Astrocyte (in vitro differentiated cells and primary cell): ENCODE data around the gene C2CD5. TPM values are rescaled to one million over a fixed set of nuclear protein-coding genes. Genes with fewer than 3 reads are reported as not detected.

Experiments
- DNase-seq: peaks from one replicate; pipeline ENCODE4 v3.0.0-alpha.2; 2010; ENCODE audit warnings: low read depth
- FAIRE-seq: peaks from 2 replicates; lab custom pipeline; 2011; peaks lifted over from hg19 to GRCh38; lab: Jason Lieb, UNC
- H2AFZ ChIP-seq: 2 replicates; pipeline ENCODE4 v1.6.0; 2012; ENCODE audit warnings: low read depth, low read length, inconsistent platforms
- H3K27ac ChIP-seq: 2 replicates; pipeline ENCODE4 v1.5.1; 2011; ENCODE audit warnings: low read depth, low read length, inconsistent platforms
- H3K27me3 ChIP-seq: 2 replicates; pipeline ENCODE4 v1.6.0; 2011; ENCODE audit warnings: low read length, inconsistent platforms; ENCODE audit not compliant: insufficient read depth
- H3K36me3 ChIP-seq: 2 replicates; pipeline ENCODE4 v1.5.1; 2011; ENCODE audit warnings: low read length, inconsistent platforms; ENCODE audit not compliant: insufficient read depth
- H3K4me1 ChIP-seq: 2 replicates; pipeline ENCODE4 v1.5.1; 2011; ENCODE audit warnings: low read length, inconsistent platforms; ENCODE audit not compliant: insufficient read depth
- H3K4me2 ChIP-seq: 2 replicates; pipeline ENCODE4 v1.6.0; 2012; ENCODE audit warnings: low read length, inconsistent platforms
- H3K4me3 ChIP-seq: 2 replicates; pipeline ENCODE4 v1.5.1; 2011; ENCODE audit warnings: low read depth, mild to moderate bottlenecking, low read length, inconsistent platforms; ENCODE audit not compliant: insufficient read depth
- H3K79me2 ChIP-seq: 2 replicates; pipeline ENCODE4 v1.6.0; 2012; ENCODE audit warnings: mild to moderate bottlenecking, low read length, inconsistent platforms; ENCODE audit not compliant: insufficient read depth
- H3K9ac ChIP-seq: 2 replicates; pipeline ENCODE4 v1.6.0; 2012; ENCODE audit warnings: mild to moderate bottlenecking, low read length, inconsistent platforms
- H3K9me3 ChIP-seq: 2 replicates; pipeline ENCODE4 v1.5.1; 2012; ENCODE audit warnings: low read depth, mild to moderate bottlenecking, low read length, inconsistent platforms; ENCODE audit not compliant: insufficient read depth
- H4K20me1 ChIP-seq: 2 replicates; pipeline ENCODE4 v1.6.0; 2012; ENCODE audit warnings: low read length, inconsistent platforms; ENCODE audit not compliant: insufficient read depth
- H3K27ac Mint-ChIP-seq: one replicate; pipeline ENCODE4 v1.8.0; 2021; ENCODE audit warnings: mild to moderate bottlenecking, mixed read lengths; ENCODE audit not compliant: unreplicated experiment
- H3K27me3 Mint-ChIP-seq: one replicate; pipeline ENCODE4 v1.8.0; 2021; ENCODE audit warnings: low read depth, mixed read lengths; ENCODE audit not compliant: unreplicated experiment
- H3K36me3 Mint-ChIP-seq: one replicate; pipeline ENCODE4 v1.8.0; 2021; ENCODE audit warnings: low read depth, mixed read lengths; ENCODE audit not compliant: unreplicated experiment
- H3K4me1 Mint-ChIP-seq: one replicate; pipeline ENCODE4 v1.8.0; 2021; ENCODE audit warnings: low read depth, mixed read lengths; ENCODE audit not compliant: unreplicated experiment
- H3K4me3 Mint-ChIP-seq: one replicate; pipeline ENCODE4 v1.8.0; 2021; ENCODE audit warnings: mild to moderate bottlenecking, moderate library complexity, mixed read lengths; ENCODE audit not compliant: unreplicated experiment
- H3K9me3 Mint-ChIP-seq: one replicate; pipeline ENCODE4 v1.8.0; 2021; ENCODE audit warnings: mild to moderate bottlenecking, mixed read lengths; ENCODE audit not compliant: unreplicated experiment
- CTCF ChIP-seq: IDR thresholded peaks from 2 replicates; pipeline ENCODE4 v1.5.1; 2011; ENCODE audit warnings: low read depth, mild to moderate bottlenecking, inconsistent platforms, low read length, moderate library complexity; ENCODE audit not compliant: insufficient read depth
- EZH2 ChIP-seq: IDR thresholded peaks from 2 replicates; pipeline ENCODE4 v1.6.1; 2012; ENCODE audit warnings: mild to moderate bottlenecking, low read length, inconsistent platforms; ENCODE audit not compliant: insufficient read depth
- total RNA-seq: library from RNA; stranded (reverse); gene quantifications from 2 replicates; pipeline ENCODE4 v1.2.1, GENCODE V29; 2021

C2CD5 gene
- total RNA-seq, 1 donor from 2014 or later, result 14.7 TPM

GRCh38 chr12:22463306-22463705 is 81.0 kb downstream of the C2CD5 start:
- Mint-ChIP-seq H3K27ac (no peak overlapping the region), H3K9me3 (no peaks in the 10 kb centered on the region), H3K27me3 (no peaks in the 10 kb centered on the region), H3K4me3 (no peak overlapping the region), H3K4me1 (peaks cover 3% of the 10 kb centered on the region), H3K36me3 (no peaks in the 10 kb centered on the region)
- no peaks in the 10 kb centered on the region for H3K4me1 ChIP-seq
- FAIRE-seq (no peak), DNase-seq (no peak)
- H3K36me3 ChIP-seq, result no peaks in the 10 kb centered on the region
- no peak overlapping the region for H3K27ac ChIP-seq
- H3K4me2 ChIP-seq, result no peak overlapping the region
- H3K27me3 ChIP-seq, result no peaks in the 10 kb centered on the region
- no peaks in the 10 kb centered on the region for H4K20me1 ChIP-seq
- no peaks in the 10 kb centered on the region for H3K9me3 ChIP-seq
- no peaks in the 10 kb centered on the region for H3K79me2 ChIP-seq
- no peak overlapping the region for H3K4me3 ChIP-seq
- no peak overlapping the region for H2AFZ ChIP-seq
- no peak overlapping the region for H3K9ac ChIP-seq
- no peak for TF ChIP-seq CTCF
- TF ChIP-seq EZH2, result no peak

GRCh38 chr12:22461786-22462185 is 82.6 kb downstream of the C2CD5 start:
- peaks cover 3% of the 10 kb centered on the region for H3K4me1 Mint-ChIP-seq
- no peak overlapping the region for H3K4me2 ChIP-seq
- H3K9me3 ChIP-seq, result no peaks in the 10 kb centered on the region
- H3K4me3 ChIP-seq, result no peak overlapping the region
- H3K4me1 ChIP-seq, result no peaks in the 10 kb centered on the region
- DNase-seq (no peak), FAIRE-seq (no peak)
- H3K9me3 Mint-ChIP-seq, result no peaks in the 10 kb centered on the region
- H3K27ac Mint-ChIP-seq, result no peak overlapping the region
- no peak overlapping the region for H3K4me3 Mint-ChIP-seq
- H2AFZ ChIP-seq, result no peak overlapping the region
- no peaks in the 10 kb centered on the region for H3K36me3 Mint-ChIP-seq
- no peaks in the 10 kb centered on the region for H3K79me2 ChIP-seq
- TF ChIP-seq EZH2 (no peak), CTCF (no peak)
- no peaks in the 10 kb centered on the region for H3K36me3 ChIP-seq
- H4K20me1 ChIP-seq, result no peaks in the 10 kb centered on the region
- H3K27ac ChIP-seq, result no peak overlapping the region
- H3K27me3 Mint-ChIP-seq, result no peaks in the 10 kb centered on the region
- no peaks in the 10 kb centered on the region for H3K27me3 ChIP-seq
- H3K9ac ChIP-seq, result no peak overlapping the region

GRCh38 chr12:22459838-22460490 is 84.4 kb downstream of the C2CD5 start:
- TF ChIP-seq CTCF (peak; percentile 61), EZH2 (no peak)
- H3K27ac Mint-ChIP-seq, result no peak overlapping the region
- no peak overlapping the region for H3K4me3 ChIP-seq
- no peak overlapping the region for H2AFZ ChIP-seq
- DNase-seq, result peak; percentile 29
- H4K20me1 ChIP-seq, result no peaks in the 10 kb centered on the region
- no peaks in the 10 kb centered on the region for H3K79me2 ChIP-seq
- no peak overlapping the region for H3K27ac ChIP-seq
- FAIRE-seq, result peak; percentile 91
- H3K9me3 ChIP-seq, result no peaks in the 10 kb centered on the region
- H3K9me3 Mint-ChIP-seq, result no peaks in the 10 kb centered on the region
- H3K27me3 ChIP-seq, result no peaks in the 10 kb centered on the region
- H3K27me3 Mint-ChIP-seq, result no peaks in the 10 kb centered on the region
- no peak overlapping the region for H3K9ac ChIP-seq
- H3K4me3 Mint-ChIP-seq, result no peak overlapping the region
- no peaks in the 10 kb centered on the region for H3K4me1 ChIP-seq
- H3K36me3 ChIP-seq, result no peaks in the 10 kb centered on the region
- H3K36me3 Mint-ChIP-seq, result no peaks in the 10 kb centered on the region
- H3K4me1 Mint-ChIP-seq, result peaks cover 3% of the 10 kb centered on the region
- H3K4me2 ChIP-seq, result no peak overlapping the region
